Activated T-cell treated with anti-CD3 and anti-CD28 coated beads for 48 hours (primary cell): ENCODE measurements around the gene METTL3.

Experiments used
- DNase-seq: peaks from one replicate; pipeline ENCODE4 v3.0.0-alpha.2; 2020; ENCODE audit warnings: low read depth

The METTL3 gene

DNA sequence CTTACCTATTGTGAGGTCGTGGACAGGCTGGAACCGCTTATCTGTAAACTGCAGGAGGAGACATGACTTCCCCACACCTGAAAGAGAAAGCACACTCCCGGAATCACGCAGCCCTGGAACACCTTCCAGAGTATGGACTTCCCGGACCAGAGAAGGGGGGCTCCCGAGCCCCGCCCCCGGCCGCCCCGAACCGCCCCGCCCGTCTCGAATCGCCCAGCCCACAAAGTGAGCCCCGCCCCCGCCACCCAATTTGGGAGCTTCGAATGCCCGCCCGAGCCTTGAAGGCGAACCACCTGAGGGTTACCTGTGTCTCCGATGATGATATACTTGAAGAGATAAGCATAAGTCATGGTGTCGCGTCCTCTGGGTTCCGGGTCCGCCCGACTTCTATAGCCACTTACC is 34.6 kb downstream of the METTL3 start:
- DNase-seq: no peak

GRCh38 chr14:21475767-21476522 is 35.2 kb downstream of the METTL3 start:
- DNase-seq: no peak

DNA sequence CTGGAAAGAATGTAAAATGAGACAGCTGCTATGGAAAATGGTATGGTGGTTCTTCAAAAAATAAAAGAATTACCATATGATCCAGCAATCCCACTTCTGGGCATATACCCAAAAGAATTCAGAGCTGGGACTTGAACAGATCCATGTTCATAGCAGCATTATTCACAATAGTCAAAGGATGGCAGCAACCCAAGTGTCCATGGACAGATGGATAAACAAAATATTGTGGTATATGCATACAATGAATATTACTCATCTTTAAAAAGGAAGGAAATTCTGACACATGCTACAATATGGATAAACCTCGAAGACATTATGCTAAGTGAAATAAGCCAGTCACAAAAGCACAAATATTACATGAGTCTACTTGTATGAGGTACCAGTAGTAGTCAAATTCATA is 43.5 kb downstream of the METTL3 start:
- no peak for DNase-seq

DNA sequence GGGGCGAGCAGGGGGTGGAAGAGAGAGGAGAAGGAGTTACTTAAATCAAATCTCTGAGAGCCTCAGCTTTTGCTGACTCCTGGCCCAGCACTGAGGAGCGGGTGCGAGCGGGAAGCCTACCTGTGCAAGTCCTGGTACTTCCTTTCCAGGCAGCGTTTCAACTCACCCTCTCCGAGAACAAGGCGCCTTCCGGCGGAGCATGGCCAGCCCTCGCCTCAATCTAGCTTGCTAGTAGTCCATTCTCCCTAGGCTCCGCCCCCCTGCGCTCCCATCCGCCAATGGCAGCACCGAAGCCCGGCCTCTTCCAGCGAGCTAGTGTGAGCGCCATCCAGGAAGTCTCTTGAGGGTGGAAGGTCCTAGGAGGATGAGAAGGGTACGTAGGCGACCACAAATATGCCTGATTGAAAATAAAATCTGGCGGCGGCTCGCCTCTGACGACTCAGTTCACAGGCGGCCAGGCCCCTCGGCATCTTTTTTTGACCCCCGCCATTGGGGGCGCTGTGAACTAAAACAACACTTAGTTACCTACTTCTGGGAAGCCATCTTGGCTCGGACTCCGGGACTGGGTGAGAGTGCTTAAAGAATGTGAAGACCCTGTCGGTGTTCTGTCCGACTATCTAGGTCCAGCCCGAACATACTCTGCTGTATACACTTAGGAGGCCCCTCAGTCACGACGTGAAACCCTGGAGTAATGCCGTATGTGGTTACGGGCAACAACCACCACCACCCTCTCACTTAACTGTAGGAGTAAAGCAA is 55.0 kb downstream of the METTL3 start, which contains the start of gene CHD8:
Gene CHD8 (minus strand): TSS at position 212 of the 756 bp plus-strand sequence. CDS start 24,480 bp downstream, outside the sequence.
- DNase-seq: peak; percentile 99

GRCh38 chr14:21455592-21455911 is 55.6 kb downstream of the METTL3 start:
- DNase-seq: no peak

GRCh38 chr14:21454843-21455544 is 56.1 kb downstream of the METTL3 start:
- no peak for DNase-seq

- DNase-seq: no peak
Observed at GRCh38 chr14:21449899-21450216, 61.3 kb downstream of the METTL3 start.
